NCI-H2171 treated with DMSO at 0.1 percent for 48 hours (cell line): ENCODE measurements around the gene SPTBN4.
"Not testable (repeated sequence)": the region's sequence is repeated elsewhere in the genome, so short reads cannot be mapped to it uniquely, and the experiment has no call there.

Experiments used
- DNase-seq: peaks from one replicate; lab custom pipeline; 2025; lab: John Stamatoyannopoulos, UW

SPTBN4 gene

DNA sequence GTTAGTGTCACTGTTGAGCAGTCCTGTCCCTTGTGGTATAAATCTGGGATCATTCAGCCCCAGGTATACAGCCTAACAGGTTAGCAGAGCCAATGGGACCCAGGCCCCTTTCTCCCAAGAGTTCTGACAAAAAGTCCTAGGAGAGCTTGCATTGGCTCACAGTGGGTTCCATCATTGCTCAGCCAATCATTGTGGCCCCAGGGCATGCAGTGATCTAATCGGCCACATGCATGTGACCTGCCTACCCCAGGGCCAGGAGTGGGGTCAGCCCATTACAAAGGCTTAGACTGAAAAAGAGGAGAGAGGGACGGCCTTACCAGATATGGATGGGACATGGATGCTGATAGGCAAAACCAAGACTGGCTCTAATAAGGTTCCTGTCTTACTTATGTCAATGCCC lies 41.1 kb downstream of the SPTBN4 start:
- no peak for DNase-seq

DNA sequence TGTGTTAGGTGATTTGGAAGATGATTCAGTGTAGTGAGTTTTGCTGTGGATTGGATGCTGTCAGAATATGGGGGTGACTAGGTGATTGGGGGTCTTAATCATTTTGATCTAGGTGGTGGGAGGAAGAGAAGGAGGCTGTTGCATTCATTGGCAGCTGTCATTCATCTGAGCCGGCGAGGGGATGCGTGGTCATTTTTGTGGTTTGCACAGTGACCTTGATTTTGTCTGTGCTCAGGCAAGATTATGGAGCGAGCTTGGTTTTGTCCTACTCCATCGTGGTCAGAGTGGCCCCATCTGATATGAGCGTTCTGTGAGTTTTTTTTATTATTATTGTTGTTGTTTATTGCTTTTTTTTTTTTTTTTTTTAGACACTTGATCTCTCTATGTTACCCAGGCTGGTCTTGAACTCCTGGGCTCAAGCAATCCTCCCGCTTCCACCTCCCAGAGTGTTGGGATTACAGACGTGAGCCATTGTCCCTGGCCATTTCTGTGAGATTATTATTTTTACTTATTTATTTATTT lies 42.0 kb downstream of the SPTBN4 start:
- no peak for DNase-seq

DNA sequence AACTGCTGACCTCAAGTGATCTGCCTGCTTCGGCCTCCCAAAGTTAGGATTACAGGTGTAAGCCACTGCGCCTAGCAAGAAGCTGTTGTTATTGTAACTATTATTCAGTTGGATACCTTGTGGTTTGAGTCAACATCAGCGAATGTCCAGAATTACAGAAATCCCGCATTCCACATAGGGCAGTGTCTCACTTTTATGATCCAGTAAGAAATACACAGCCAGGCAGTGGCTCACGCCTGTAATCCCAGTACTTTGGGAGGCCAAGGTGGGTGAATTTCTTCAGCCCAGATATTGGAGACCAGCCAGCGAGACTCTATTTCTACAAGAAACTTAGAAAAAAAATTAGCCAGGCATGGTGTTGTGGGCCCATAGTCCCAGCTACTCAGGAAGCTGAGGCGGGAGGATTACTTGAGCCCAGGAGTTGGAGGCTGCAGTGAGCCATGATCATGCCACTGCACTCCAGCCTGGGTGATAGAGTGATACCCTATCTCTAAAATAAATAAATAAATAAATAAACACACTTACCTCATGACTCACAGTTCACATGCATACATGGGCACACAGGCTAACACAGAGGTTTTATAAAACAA lies 43.8 kb downstream of the SPTBN4 start:
- no peak for DNase-seq

DNA sequence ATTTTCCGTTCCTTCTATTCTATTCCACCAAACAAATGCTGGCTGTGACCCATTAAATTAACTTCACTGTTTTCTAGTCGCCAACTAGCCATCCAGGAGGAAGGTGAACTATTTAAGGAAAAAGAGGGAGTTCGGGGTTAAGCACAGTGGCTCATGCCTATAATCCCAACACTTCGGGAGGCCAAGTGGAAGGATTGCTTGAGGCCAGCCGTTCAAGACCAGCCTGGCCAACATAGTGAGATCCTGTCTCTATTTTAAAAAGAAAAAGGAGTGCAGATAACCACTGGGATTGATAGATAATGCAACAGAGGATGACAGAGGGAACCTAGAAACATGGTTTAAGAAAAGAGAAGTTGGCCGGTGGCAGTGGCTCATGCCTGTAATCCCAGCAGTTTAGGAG lies 44.7 kb downstream of the SPTBN4 start:
- no peak for DNase-seq

DNA sequence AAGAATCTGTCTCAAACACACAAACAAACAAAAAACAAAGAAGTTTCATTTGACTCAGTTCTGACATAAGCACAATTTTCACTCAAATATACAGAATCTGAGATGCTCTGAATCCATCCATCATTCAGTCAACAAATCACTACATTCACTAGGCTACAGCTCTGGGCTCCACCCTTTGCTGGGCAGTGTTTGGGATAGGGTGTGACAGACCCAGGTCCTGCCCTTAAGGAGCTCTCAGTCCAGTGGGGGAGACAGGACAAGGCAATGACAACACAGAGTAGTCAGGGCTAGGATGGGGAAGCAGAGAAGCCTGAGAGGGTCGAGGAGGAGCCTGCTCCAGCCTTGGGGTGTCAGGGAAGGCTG lies 45.3 kb downstream of the SPTBN4 start:
- DNase-seq: no peak

DNA sequence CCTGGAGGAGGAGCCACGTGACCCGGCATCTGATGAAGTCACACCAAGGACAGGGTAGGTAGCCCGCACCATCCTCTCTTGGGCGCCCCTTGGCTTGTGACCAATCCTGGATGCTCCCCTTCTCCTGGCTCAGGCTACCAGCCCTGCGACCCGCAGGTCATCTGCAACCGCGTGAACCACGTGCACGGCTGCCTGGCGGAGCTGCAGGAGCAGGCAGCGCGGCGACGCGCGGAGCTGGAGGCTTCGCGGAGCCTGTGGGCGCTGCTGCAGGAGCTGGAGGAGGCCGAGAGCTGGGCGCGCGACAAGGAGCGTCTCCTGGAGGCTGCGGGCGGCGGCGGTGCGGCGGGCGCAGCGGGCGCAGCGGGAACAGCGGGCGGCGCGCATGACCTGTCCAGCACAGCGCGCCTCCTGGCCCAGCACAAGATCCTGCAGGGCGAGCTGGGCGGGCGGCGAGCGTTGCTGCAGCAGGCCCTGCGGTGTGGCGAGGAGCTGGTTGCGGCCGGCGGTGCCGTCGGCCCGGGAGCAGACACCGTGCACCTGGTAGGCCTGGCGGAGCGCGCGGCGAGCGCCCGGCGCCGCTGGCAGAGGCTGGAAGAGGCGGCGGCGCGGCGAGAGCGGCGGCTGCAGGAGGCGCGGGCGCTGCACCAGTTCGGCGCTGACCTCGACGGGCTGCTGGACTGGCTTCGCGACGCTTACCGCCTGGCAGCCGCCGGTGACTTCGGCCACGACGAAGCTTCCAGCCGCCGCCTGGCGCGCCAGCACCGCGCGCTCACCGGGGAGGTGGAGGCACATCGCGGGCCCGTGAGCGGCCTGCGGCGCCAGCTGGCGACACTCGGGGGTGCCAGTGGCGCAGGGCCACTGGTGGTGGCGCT lies 45.9 kb downstream of the SPTBN4 start:
- DNase-seq: peak; percentile 38

DNA sequence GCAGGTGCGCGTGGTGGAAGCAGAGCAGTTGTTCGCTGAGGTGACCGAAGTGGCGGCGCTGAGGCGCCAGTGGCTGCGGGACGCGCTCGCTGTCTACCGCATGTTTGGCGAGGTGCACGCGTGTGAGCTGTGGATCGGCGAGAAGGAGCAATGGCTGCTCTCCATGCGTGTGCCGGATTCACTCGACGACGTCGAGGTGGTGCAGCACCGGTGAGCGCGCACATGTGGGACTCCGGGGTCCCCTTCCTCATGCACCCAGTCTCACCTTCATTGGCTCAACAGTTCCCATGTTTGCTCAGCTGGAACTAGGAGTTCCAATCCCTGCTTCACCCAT lies 46.5 kb downstream of the SPTBN4 start:
- DNase-seq: no peak

DNA sequence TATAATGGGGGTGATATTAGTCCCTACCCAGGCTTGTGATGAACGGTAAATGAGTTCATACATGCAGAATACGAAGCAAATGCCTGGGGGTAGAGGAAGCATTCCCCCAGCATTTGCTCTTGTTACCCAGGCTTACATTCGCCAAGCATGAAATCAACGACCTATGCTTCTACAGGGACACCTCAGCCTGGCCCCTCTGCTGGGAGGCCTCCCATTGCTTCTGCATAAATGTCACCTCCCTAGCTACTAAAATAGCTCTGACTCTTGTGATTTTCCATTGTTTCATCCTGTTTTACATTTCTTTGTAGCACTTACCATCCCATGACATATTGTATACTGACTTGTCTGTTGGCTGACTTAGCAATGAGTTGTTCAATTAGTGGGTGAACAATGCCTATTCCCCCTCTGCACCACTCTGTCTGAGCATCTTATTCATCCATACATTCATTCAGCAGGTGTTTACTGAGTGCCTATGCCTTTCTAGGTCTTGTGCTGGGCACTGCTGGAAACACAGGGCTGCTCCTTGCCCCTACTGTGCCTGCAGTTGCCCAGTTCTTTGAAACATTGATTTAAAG lies 47.0 kb downstream of the SPTBN4 start:
- no peak for DNase-seq

DNA sequence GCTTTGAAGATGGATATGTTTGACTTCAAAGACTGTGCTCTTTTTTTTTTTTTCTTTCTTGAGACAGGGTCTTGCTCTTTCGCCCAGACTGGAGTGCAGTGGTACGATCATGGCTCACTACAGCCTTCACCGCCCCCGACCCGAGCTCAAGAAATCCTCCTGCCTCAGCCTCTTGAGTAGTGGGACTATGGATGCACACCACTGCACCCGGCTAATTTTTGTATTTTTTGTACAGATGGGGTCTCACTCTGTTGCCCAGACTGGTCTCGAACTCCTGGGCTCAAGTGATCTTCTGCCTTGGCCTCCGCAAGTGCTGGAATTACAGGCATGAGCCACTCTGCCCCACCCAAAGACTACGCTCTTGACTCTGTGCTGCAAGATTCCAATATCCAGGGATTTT lies 50.4 kb downstream of the SPTBN4 start:
- DNase-seq: no peak

DNA sequence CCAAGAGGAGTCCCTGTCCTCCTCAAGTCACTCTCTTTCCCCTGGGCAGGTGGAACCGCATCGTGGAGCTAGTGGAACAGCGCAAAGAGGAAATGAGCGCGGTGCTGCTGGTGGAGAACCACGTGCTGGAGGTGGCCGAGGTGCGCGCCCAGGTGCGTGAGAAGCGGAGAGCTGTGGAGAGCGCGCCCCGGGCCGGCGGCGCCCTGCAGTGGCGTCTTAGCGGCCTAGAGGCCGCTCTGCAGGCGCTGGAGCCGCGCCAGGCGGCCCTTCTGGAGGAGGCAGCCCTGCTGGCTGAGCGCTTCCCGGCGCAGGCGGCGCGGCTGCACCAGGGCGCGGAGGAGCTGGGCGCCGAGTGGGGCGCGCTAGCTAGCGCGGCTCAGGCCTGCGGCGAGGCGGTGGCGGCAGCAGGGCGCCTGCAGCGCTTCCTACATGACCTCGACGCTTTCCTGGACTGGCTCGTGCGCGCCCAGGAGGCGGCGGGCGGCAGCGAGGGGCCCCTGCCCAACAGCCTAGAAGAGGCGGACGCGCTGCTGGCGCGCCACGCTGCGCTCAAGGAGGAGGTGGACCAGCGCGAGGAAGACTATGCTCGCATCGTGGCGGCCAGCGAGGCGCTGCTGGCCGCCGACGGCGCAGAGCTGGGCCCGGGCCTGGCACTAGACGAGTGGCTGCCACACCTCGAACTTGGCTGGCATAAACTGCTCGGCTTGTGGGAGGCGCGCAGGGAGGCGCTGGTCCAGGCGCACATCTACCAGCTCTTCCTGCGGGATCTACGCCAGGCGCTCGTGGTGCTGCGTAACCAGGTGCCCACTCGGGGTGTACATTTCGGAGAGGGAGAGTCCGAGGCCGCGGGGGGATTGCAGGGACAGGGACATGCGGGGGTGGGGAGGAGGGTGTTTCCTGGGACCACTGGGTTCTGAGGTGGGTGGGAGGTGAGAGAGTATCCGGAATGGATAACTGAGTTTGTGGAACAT lies 52.8 kb downstream of the SPTBN4 start:
- peak; percentile 10 for DNase-seq

DNA sequence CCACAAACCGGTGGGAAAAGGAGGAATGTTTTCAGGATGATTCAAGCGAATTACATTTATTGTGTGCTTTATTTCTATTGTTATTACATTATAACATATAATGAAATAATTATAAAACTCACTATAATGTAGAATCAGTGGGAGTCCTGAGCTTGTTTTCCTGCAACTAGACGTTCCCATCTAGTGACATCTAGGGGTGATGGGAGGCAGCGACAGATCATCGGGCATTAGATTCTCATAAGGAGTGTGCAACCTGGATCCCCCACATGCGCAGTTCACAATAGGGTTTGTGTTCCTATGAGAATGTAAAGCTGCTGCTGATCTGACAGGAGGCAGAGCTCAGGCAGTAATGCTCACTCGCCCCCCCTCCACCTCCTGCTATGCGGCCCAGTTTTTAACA lies 54.5 kb downstream of the SPTBN4 start:
- DNase-seq: peak; percentile 27

DNA sequence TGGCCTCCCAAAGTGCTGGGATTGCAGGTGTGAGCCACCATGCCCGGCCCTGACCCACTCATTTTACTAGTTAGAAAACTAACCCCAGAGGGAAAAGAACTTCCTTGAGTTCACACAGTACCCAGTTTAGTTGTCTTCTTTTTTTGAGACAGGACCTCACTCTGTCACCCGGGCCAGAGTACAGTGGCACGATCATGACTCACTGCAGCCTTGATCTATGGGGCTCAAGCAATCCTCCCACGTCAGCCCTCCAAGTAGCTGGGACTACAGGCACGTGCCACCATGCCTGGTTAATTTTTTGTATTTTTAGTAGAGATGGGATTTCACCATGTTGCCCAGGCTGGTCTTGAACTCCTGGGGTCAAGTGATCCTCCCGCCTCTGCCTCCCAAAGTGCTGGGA lies 55.1 kb downstream of the SPTBN4 start:
- DNase-seq: not testable (repeated sequence)

DNA sequence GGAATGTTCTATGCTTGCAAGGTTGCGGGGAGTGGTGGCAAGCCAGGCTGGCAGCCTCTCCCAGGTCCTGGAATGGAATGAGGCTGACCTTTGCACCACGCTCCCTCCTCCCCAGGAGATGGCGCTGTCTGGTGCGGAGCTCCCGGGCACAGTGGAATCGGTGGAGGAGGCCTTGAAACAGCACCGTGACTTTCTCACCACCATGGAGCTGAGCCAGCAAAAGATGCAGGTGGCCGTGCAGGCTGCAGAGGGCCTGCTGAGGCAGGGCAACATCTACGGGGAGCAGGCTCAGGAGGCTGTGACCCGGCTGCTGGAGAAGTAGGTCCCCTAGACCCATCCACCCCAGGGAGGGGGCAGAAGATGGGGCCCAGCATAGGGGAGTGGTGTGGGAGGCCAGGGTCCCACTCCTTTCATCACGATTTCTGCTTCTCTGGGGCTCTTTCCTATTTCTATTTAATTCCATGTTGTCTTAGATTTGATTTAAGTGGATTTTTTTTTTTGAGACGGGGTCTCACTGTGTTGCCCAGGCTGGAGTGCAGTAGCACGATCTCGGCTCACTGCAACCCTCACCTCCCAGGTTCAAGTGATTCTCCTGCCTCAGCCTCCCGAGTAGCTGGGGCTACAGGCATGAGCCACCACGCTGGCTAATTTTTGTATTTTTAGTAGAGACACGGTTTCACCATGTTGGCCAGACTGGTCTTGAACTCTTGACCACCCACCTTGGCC lies 56.7 kb downstream of the SPTBN4 start:
- DNase-seq: peak; percentile 58

DNA sequence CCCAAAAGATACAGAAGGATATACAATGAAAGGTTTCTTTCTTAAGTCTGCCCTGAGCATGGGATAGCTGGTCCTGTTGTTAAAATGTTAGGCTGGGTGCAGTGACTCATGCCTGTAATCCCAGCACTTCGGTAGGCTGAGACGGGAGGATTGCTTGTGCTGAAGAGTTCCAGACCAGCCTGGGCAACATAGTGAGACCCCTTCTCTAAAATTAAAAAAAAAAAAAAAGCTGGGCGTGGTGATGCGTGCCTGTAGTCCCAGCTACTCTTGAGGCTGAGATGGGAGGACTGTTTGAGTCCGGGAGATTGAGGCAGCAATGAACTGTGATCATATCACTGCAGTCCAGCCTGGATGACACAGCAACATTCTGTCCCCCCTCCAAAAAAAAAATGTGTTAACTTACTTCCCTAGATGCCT lies 57.3 kb downstream of the SPTBN4 start:
- DNase-seq: no peak

DNA sequence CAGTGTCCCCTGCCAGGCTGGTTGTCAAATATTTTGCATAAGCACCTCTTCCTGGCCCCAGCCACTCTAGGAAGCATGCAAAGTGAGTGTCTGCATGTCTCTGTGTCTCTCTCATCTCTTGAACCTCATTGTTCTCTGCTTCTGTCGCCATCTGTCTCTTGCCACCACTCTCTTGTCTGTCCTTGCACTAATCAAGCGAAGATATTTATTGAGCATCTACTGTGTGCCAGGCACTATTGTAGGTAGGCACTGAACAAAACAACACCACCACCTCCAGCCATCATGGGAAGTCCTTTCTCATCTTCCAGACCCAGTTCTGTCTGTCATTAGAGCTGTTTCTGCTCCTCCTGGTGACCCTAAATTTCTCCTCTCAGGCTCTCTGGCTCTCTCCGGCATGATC lies 57.9 kb downstream of the SPTBN4 start:
- no peak for DNase-seq

DNA sequence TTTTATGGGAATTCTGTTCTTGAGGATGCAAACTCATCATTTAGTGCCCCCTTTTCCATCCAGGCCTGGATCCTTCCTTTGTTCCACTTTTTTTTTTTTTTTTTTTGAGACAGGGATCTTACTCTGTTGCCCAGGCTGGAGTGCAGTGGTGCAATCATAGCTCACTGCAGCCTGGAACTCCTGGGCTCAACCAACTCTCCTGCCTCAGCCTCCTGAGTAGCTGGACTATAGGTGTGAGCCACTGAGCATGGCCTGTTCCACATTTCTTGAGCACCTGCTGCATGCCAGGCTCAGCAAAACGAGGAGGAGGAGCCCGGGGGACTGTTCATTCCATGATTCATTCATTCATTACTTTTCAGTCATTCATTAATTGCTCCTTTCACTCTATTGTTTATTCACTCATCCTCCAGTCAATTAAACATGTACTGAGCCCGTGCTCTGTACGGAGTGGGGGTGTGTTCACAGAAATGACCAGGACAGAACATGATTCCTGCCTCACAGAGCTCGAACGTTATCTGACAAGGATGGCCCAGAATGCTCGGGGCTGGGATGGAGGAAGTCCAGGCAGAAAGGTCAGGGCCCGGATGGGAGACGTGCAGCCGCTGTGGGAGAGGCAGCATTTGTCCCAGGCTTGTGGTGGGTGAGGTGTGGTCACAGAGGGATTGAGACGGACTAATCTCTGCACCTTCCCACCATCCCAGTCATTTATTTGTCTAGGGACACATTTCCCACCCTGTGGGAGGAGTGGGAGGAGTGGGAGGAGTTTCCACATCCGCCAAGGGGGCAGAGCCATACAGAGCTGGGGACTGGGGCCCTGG lies 58.6 kb downstream of the SPTBN4 start:
- no peak for DNase-seq

DNA sequence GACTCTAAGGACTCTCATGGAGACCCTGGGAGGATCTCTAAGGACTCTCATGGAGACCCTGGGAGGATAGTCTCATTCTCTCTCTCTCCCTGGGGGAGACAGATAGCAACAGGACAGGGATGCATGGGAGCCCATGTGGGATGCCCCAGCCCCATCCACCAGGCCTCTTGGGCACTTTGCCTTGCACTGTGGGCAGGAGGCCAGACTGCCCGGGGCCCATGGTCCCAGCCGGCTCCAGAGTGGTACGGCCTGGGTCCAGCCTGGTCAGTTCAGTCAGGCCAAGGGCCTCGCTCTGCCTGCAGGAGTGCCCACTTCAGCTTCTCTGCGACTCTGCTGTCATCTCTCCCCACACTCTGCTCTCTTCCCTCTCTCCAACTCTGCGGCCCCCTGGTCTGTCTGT lies 61.3 kb downstream of the SPTBN4 start:
- DNase-seq: no peak

DNA sequence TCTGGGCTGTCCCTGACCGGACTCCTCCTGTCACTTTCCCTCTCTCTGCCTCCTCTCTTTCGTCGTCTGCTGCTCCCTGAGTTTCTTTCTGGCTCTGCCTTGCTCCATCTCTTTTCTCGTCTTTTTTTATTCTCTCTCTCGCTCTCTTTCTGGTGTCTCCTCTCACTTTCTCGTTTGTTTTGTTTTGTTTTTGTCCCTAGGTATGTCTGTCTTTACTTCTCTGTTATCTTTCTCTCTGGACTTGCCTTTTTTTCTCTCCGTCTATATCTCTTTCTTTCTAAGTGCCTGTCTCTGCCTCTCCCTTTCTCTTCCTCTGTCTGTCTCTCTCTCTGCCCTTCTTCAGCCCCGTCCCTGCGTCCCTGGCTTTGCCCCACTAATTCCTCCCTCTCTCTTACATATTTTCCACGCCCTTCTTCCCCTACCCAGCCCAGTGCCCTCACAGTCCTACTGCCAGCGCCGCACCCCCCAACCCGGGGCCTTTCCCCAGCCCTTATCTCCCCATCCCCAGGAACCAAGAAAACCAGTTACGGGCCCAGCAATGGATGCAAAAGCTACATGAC lies 61.8 kb downstream of the SPTBN4 start:
- no peak for DNase-seq

DNA sequence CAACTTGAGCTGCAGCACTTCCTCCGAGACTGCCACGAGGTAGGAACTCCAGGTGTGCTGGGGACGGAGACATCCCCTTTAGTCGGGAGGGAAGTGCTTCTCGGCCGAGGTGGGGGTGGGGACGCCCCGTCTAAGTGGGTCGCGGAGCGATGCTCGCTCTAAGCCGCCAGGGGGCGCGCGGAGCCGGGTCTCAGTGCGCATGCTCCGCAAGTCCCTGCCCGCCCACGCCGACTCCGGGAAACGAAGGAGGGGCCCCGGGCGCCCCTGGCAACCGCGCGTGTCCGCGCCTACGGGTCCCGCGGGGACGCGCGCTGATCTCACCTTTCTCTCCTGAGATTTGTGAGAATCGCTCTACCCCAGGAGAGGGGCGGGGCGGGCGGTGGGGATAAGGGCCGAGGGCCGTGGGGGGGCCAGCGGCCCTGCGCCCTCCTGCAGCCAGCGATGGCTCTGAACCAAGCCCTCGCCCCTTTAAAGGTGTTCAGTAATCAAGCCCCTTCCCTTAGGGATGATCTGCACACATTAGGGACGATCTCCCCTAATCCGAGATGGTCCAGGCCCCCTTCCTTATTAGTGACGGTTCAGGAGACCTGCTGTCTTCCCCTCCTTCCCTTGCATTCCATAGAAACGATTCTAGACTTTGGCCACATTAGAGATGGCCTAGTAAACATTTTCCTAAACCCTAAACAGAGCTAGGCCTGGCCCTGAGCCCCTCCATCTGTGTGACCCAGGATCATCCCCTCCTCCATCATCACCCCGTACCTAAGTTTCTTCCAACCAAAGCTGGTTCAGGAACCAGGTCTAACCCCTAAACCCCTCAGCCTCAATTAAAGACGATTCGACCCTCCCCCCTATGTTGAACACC lies 62.5 kb downstream of the SPTBN4 start:
- peak; percentile 89 for DNase-seq
